Measurements from ENCODE around the gene RFX5. TPM values are rescaled to one million over a fixed set of nuclear protein-coding genes. Genes with fewer than 3 reads are reported as not detected.

RFX5 gene
- 21.1 to 26.2 TPM (median 24.6 TPM) in 5 replicates for total RNA-seq (2022; extraction: Qiagen RNA extraction; ENCODE audit: low read depth)

DNA sequence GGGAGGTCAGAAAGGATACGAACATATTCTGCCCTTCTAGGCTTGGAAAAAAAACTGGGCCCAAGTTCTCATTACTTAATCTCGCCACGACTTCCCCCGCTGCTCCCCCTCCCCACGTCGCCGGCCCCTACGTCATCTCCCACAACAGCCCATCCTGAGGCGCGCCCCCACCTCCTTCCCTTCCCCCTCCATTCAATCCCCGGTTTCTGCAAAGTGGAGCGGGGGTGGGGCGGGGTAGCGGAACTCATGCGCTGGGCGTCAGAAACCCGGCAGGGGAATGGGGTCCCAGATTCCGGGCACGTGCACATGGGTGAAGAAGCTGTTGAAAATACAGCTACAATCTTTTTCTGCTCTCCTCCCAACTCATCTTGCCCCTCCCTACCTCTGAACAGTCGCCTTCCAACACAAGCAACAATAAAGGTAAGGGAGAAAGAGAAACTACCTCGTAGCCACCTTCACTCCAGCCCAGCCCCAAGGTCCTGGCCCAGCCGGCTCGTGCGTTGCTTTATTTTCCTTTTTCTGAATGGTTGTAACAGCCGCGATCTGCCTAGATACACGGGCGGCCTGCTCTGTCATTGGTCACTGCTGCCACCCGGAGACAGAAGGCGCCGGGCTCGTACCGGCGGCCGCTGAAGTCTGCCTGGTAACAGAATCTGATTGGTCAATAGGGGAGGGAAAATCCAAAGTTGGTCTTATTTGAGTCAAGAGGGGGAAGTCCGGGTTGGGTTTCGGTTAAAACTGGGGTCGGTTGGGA lies at the start of gene RFX5:
Gene RFX5, minus strand, starts transcription at position 484 of the 754 bp plus-strand sequence. CDS start 932 bp downstream, outside the sequence.

DNA sequence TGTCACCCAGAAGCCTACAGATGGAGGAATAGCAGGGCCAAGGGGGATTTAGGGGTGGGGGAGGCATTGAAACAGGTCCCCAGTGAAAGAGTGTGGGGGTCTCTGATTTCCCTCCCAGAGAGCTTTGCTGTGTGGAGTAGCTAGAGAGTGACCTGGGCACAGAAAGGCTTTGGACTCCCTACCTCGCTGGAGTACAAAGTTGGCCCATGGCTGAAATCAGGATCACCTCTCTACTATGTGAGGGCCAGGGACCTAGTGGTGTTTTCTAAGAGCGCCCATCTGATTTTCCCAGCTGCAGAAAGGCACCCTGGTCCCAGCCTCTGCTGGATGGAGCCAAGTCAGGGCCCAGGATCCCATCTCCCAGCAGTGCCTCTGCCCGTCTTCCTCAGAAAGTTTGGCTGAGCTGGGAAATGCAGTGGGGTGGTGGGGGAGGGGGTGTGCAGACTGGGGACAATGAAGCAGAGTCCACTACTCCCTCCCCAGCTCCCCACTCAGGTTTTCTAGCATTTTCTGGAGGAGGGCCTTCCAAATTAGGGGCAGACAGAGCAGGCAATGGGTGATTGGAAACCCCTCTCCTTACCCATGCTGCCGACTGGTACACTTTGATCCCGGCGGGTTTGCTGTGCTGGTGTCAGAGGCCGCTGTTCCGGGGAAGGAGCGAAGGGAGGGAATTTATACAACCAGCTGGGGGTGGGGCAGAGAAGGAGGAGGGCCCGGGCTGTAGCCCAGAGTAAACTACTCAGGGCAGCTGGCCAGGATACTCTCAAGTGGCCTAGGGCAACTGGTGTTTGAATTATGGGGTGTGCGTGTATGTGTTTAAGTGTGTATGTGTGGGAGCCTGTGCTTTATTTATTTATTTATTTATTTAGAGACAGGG lies 25.2 kb upstream of the RFX5 start, which contains the start of gene SELENBP1:
Gene SELENBP1, minus strand, starts transcription at position 648 of the 877 bp plus-strand sequence. Its CDS starts 64 bp downstream, at position 584.

DNA sequence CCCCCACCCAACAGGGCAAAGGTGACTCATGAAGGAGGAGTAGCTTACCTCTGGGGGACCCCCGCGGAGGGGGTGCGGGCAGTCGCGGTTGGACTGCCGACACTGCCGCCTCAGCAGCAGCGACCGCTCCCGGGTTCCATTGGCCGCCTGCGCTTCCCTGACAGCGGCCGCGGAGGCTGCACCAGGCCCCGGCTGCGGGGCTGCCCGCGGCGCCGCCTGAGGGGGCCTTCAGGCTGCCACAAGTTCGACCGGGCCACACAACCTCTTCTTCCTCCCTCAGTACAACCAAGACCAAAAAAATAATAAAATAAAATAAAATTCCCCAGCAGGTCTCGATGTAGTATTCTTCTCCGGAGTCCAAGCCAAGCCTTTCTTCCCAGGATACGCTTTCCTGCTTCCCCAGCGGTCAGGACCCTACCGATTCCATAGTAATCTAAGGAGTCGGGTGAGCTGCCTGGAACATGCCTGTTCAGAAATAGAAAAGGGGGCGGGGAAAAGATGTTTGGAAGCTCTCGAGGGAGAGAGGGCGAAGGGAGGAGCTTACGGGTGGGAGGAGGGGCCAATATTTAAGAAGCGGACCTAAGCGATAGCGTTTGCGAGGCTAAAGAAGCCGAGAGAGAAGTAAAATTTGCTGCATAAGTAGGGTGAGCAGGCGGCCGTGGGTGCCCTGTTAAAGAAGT lies 19.7 kb downstream of the RFX5 start, which contains the start of gene PI4KB:
Gene PI4KB, minus strand, starts transcription at position 194 of the 680 bp plus-strand sequence. CDS start 10,935 bp downstream, outside the sequence.

Other genes starting within 250 kb of the RFX5 start
- 0.59 to 2.2 TPM (median 1.5 TPM) in 5 replicates for gene SEMA6C, start 200.6 kb downstream of the RFX5 start, total RNA-seq (2022; extraction: Qiagen RNA extraction; ENCODE audit: low read depth)
- gene TNFAIP8L2, start 190.6 kb downstream of the RFX5 start, total RNA-seq (2022; extraction: Qiagen RNA extraction; ENCODE audit: low read depth): not detected in 5 replicates
- gene LYSMD1, start 181.3 kb downstream of the RFX5 start, total RNA-seq (2022; extraction: Qiagen RNA extraction; ENCODE audit: low read depth): 4.6 to 7.4 TPM (median 6.9 TPM) in 5 replicates
- 44.7 to 55.2 TPM (median 46.7 TPM) in 5 replicates for gene SCNM1, start 181.1 kb downstream of the RFX5 start, total RNA-seq (2022; extraction: Qiagen RNA extraction; ENCODE audit: low read depth)
- gene TMOD4, start 171.3 kb downstream of the RFX5 start, total RNA-seq (2022; extraction: Qiagen RNA extraction; ENCODE audit: low read depth): 0.66 to 0.74 TPM in 2 of 5 replicates, not detected in the others
- gene VPS72, start 157.1 kb downstream of the RFX5 start, total RNA-seq (2022; extraction: Qiagen RNA extraction; ENCODE audit: low read depth): 43.3 to 64.3 TPM (median 46.5 TPM) in 5 replicates
- gene PIP5K1A, start 148.7 kb downstream of the RFX5 start, total RNA-seq (2022; extraction: Qiagen RNA extraction; ENCODE audit: low read depth): 43.7 to 66.5 TPM (median 45.9 TPM) in 5 replicates
- gene PSMD4, start 92.5 kb downstream of the RFX5 start, total RNA-seq (2022; extraction: Qiagen RNA extraction; ENCODE audit: low read depth): 160 to 214 TPM (median 195 TPM) in 5 replicates
- gene ZNF687, start 65.0 kb downstream of the RFX5 start, total RNA-seq (2022; extraction: Qiagen RNA extraction; ENCODE audit: low read depth): 8.4 to 14.9 TPM (median 13.4 TPM) in 5 replicates
- 21.8 to 29.0 TPM (median 27.3 TPM) in 5 replicates for gene PI4KB, start 19.8 kb downstream of the RFX5 start, total RNA-seq (2022; extraction: Qiagen RNA extraction; ENCODE audit: low read depth)
- gene SELENBP1, start 25.5 kb upstream of the RFX5 start, total RNA-seq (2022; extraction: Qiagen RNA extraction; ENCODE audit: low read depth): 5.1 to 7.6 TPM (median 6.9 TPM) in 5 replicates
- gene PSMB4, start 52.3 kb upstream of the RFX5 start, total RNA-seq (2022; extraction: Qiagen RNA extraction; ENCODE audit: low read depth): 308 to 428 TPM (median 392 TPM) in 5 replicates
- 17.8 to 21.0 TPM (median 19.0 TPM) in 5 replicates for gene POGZ, start 112.2 kb upstream of the RFX5 start, total RNA-seq (2022; extraction: Qiagen RNA extraction; ENCODE audit: low read depth)
- 1.6 to 2.9 TPM (median 2.0 TPM) in 5 replicates for gene CGN, start 164.1 kb upstream of the RFX5 start, total RNA-seq (2022; extraction: Qiagen RNA extraction; ENCODE audit: low read depth)
- gene TUFT1, start 193.1 kb upstream of the RFX5 start, total RNA-seq (2022; extraction: Qiagen RNA extraction; ENCODE audit: low read depth): 10.1 to 12.4 TPM (median 10.6 TPM) in 5 replicates